HAP-1 (cell line): ENCODE results near the gene FRMD4A.
"Not testable (repeated sequence)": the region's sequence is repeated elsewhere in the genome, so short reads cannot be mapped to it uniquely, and the experiment has no call there.

Source experiments
- DNase-seq, 2 experiments: peaks; one replicate each; pipeline ENCODE4 v3.0.0-alpha.2; 2016 to 2020; ENCODE audit warnings: low spot score in 2 of 2
- H3K27me3 ChIP-seq: fragments of 250-450 bp; sonication (Bioruptor Pico); 2 replicates; pipeline ENCODE4 v1.5.1; 2020; ENCODE audit warnings: low read depth, mild to moderate bottlenecking, moderate library complexity
- H3K36me3 ChIP-seq: fragments of 250-450 bp; sonication (Bioruptor Pico); replicated peaks from 2 replicates; pipeline ENCODE4 v1.5.1; 2020; ENCODE audit warnings: mild to moderate bottlenecking
- H3K4me1 ChIP-seq: fragments of 250-450 bp; sonication (Bioruptor Pico); 2 replicates; pipeline ENCODE4 v1.5.1; 2020; ENCODE audit warnings: mild to moderate bottlenecking
- H3K4me3 ChIP-seq: fragments of 250-450 bp; sonication (Bioruptor Pico); 2 replicates; pipeline ENCODE4 v1.5.1; 2020; ENCODE audit warnings: mild to moderate bottlenecking, moderate library complexity
- H3K9me3 ChIP-seq: fragments of 250-450 bp; sonication (Bioruptor Pico); 2 replicates; pipeline ENCODE4 v1.5.1; 2020; ENCODE audit warnings: mild to moderate bottlenecking, moderate library complexity
- in situ Hi-C: fragments of 300-500 bp; cut with MboI; formaldehyde crosslinking; loops from 3 replicates; pipeline ENCODE4 v1.14.3; 2020; ENCODE audit warnings: low sequenced_read_pairs, inconsistent platforms, mixed read lengths

Gene FRMD4A

DNA sequence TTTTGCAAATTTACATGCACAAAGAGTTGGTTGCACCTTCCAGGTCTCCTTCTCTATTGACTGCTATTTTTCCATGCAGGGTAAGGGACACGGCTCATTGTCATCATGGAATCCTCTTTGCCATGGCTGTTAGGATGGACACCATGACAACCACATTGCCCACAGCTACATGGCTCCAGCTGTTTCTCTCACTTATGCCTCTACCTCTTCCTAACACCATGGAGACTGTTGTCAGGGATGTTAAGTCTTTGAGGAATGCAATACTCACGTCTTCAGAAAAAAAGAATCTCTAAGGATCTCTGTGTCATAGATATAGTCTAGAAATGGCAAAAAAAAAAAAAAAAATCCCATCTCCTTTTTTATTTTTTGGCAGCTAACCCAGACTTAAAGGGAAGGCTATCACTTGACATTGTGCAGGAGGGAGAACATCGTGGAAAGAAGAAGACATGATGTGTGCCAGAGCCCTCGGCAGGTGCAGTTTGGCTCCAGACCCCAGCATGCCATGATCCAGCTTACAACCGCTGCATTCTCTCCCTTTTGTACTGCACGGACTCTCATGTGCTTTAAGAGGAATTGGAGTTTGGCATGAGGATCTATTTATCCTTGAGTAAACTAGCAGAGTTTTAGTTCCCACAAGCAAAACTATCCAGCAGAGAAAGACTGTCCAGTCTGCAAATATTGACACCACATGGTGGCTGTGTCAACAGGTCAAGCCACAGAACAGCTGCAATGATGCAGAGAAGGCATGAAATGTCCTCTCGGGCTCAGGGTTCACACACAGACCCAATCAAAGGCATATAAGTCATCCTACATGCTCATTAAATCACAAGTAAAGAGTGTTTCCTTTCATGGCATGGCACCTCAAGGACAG lies 70.8 kb downstream of the FRMD4A start:
- Histone ChIP-seq H3K9me3 (no peaks in the 10 kb centered on the region), H3K4me1 (no peaks in the 10 kb centered on the region), H3K4me3 (no peak overlapping the region), H3K36me3 (no peaks in the 10 kb centered on the region), H3K27me3 (no peaks in the 10 kb centered on the region)
- DNase-seq: no peak
- in situ Hi-C loops: no loop called here

DNA sequence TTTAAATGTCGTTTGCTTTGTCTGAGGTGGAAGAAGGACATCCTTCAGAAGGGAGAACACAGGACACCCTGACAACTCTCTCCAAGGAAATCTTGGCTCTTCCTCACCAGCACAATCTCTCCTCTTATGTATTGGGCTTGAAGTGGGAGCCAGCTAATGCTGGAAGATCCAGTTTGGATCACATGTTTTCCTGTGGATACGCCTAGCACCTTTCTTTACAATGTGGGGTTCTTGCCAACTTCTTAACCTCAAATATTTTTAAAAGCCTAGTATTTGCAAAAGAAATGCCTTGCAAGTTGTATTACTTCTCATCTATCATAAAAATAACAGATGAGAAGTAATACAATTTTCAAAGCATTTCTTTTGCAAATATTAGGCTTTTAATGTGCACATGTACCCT lies 76.4 kb downstream of the FRMD4A start:
- H3K4me3 ChIP-seq: no peak overlapping the region
- in situ Hi-C loops: no loop called here
- no peaks in the 10 kb centered on the region for H3K4me1 ChIP-seq
- no peaks in the 10 kb centered on the region for H3K9me3 ChIP-seq
- no peak for DNase-seq
- H3K36me3 ChIP-seq: no peaks in the 10 kb centered on the region
- no peaks in the 10 kb centered on the region for H3K27me3 ChIP-seq

DNA sequence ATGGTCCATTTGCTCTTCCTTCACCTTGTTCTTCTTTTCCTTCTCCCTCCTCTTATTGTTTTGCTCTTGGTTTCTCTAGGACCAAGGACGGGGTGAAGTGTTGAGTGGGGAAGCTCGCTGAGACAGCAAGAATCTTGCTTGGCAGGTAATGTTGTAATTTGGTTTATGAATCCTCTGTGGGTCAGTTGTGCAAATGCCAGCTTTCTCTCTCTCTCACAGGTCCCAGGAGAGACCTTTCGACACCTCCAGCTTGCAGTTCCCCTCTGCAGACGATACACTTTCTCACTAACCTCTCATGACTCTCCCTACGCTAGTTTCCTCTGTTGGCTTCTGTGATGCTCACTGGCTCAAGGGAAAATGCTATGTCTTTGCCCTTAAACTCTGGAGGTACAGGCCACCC lies 77.0 kb downstream of the FRMD4A start:
- H3K36me3 ChIP-seq: no peaks in the 10 kb centered on the region
- no peak overlapping the region for H3K4me3 ChIP-seq
- no peak for DNase-seq
- H3K9me3 ChIP-seq: no peaks in the 10 kb centered on the region
- in situ Hi-C loops: no loop called here
- H3K4me1 ChIP-seq: no peaks in the 10 kb centered on the region
- no peaks in the 10 kb centered on the region for H3K27me3 ChIP-seq

DNA sequence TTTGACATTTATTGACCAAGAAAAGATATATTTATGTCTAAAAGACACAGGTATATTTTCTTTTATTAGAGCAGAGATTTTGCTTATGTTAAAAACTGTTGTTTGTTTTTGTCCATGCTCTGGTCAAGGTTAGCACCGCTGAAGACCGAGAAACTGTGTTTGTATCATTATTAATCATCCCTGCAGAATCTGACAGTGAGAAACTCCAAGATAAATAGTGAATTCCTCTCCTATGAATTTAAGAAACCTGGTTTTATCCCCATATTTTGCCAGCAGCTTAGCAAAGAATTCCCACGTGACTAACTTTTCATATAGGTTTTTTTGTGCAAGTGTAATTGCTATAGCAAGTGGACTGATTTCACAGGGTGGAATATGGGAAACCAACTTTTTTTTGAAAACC lies 77.6 kb downstream of the FRMD4A start:
- Histone ChIP-seq H3K9me3 (no peaks in the 10 kb centered on the region), H3K27me3 (no peaks in the 10 kb centered on the region), H3K4me3 (no peak overlapping the region), H3K36me3 (no peaks in the 10 kb centered on the region), H3K4me1 (no peaks in the 10 kb centered on the region)
- in situ Hi-C loops: no loop called here
- DNase-seq: no peak

DNA sequence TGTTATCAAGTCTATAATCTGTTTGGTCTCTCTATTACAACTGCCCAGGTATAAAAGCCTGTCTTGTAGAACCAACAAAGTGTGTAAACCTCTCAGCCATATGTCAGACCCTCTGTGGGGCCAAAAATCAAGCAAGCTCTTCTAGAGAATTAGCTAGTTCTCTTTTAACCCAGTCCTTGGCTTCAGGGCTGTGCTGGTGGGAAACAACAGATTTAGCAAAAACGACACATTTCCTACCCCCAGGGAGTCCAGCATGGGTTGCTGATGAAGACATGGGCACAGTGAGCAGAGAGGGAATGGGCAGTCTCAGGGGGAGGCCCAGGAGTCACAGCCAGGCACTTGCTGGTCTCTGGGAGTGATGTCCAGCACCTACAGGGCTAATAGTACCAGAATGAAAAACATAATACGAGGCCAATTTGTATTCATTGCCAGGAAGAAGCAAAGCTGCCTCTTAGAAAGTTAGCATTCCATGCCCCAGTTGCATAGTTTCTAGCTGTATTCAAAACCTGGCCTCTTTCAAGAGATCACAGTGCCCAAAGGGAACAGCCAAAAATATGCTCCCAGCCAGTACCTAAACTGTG lies 80.1 kb downstream of the FRMD4A start:
- H3K4me3 ChIP-seq: no peak overlapping the region
- H3K27me3 ChIP-seq: no peaks in the 10 kb centered on the region
- in situ Hi-C loops: no loop called here
- no peaks in the 10 kb centered on the region for H3K4me1 ChIP-seq
- H3K9me3 ChIP-seq: no peaks in the 10 kb centered on the region
- no peak for DNase-seq
- no peaks in the 10 kb centered on the region for H3K36me3 ChIP-seq

DNA sequence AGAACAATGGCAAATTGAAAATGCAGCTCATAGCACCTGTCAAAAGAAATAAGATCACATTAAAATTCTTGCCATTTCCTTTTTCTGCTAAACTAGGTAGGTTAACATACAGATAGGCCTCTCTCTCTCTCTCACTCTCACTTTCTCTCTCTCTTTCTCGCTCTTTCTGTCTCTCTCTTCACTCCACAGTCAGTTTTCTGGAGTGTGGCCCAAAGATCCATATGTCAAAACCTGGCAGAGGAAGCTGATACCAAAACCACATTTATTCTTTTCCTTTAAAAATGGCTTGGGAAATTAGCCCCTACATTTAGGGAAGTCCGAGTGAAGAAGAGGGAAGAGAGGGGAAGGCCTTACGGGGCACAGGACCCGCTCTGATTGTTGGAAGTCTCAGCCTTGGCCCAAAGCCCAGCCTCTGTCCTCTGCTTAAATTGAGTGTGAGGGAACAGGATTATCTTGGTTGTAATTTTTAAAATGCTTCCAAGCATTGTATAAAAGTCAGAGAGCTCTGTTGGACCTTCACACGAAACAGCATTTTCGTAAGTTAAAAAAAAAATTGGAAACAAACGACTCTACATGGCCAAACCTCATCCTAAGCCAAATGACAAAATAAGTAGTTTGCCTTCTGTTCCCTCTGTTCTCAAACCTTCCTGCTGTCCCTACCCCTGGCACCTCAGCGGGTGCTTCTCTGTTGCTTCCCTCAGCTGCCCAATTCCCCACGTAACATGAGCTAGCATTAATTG lies 83.2 kb downstream of the FRMD4A start:
- no peak overlapping the region for H3K4me3 ChIP-seq
- H3K9me3 ChIP-seq: no peaks in the 10 kb centered on the region
- H3K4me1 ChIP-seq: no peaks in the 10 kb centered on the region
- in situ Hi-C loops: no loop called here
- no peaks in the 10 kb centered on the region for H3K27me3 ChIP-seq
- no peaks in the 10 kb centered on the region for H3K36me3 ChIP-seq
- DNase-seq: no peak

DNA sequence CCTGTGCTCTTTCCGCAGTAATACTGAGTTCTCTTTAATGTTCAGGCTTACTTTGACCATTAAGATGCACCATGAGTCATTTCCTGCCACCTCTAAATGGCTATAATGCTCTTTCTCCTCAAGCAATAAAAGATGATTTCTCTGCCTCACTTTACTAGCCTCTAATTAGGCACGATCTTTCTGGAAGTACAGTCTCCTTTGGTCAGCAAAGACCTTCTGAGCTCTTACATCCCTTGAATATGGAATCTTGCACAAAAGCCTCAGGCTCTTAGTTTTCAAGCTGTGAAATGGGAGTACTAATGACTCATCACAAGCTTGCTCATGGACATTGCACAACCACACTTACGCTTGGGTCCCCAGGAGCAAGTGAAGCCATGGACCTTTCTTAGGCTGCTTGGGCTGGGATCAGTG lies 85.9 kb downstream of the FRMD4A start:
- Histone ChIP-seq H3K9me3 (no peaks in the 10 kb centered on the region), H3K4me1 (no peaks in the 10 kb centered on the region), H3K4me3 (no peak overlapping the region), H3K27me3 (no peaks in the 10 kb centered on the region), H3K36me3 (no peaks in the 10 kb centered on the region)
- no peak for DNase-seq
- in situ Hi-C loops: no loop called here

DNA sequence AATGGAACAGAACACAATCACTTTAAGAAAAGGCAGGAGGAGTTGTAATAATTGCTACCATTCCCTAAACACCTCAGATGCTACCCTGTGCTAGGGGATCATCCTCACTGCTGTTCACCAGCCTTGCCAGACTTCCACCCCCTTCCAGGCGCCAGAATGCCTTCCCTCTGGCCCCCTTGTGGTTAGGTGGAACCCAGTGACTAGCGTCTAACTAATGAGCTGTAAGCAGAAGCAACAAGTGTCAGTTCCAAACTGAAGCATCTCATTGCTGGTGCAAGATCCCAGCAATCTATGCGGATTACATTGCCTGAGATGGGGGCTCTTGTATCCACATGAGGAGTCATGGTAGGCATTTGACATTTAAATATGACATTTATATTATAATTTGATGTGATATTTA lies 86.6 kb downstream of the FRMD4A start:
- in situ Hi-C loops: no loop called here
- no peaks in the 10 kb centered on the region for H3K4me1 ChIP-seq
- H3K4me3 ChIP-seq: no peak overlapping the region
- no peaks in the 10 kb centered on the region for H3K27me3 ChIP-seq
- H3K36me3 ChIP-seq: no peaks in the 10 kb centered on the region
- DNase-seq: peak in 1 of 2 experiments; percentile 34
- H3K9me3 ChIP-seq: no peaks in the 10 kb centered on the region

DNA sequence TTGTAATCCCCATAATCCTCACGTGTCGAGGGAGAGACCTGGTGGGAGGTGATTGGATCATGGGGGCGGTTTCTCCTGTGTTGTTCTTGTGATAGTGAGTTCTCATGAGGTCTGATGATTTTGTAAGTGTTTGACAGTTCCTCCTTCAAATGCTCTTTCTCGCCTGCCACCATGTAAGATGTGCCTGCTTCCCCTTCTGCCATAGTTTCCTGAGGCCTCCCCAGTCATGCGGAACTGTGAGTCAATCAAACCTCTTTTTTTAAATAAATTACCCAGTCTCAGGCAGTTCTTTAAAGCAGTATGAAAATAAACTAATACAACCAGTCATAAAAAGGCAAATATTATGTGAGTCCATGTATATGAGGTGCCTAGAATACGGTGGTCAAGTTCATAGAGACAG lies 87.5 kb downstream of the FRMD4A start:
- DNase-seq: no peak
- Histone ChIP-seq H3K27me3 (no peaks in the 10 kb centered on the region), H3K4me3 (no peak overlapping the region), H3K9me3 (no peaks in the 10 kb centered on the region), H3K36me3 (no peaks in the 10 kb centered on the region), H3K4me1 (no peaks in the 10 kb centered on the region)
- in situ Hi-C loops: no loop called here

DNA sequence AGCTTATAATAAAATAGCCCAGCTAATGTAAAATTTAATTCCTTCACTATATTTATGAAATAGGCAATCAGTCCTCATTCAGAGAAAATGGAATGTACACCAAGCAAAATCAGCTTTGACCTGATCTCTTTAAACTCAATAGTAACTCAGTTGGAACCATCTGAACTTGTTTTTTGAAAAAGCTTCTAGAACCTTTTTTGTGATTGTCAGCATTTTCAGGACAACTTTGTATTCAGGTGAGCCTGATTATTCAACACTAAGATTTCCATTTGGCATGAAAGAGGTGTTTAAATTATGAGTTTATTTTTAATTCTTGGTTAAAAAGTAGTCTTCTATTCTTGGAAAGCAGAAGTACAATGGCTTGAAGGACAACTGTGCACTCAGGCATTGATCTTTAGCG lies 89.5 kb downstream of the FRMD4A start:
- Histone ChIP-seq H3K4me3 (no peak overlapping the region), H3K36me3 (no peaks in the 10 kb centered on the region), H3K4me1 (no peaks in the 10 kb centered on the region), H3K9me3 (no peaks in the 10 kb centered on the region), H3K27me3 (no peaks in the 10 kb centered on the region)
- DNase-seq: no peak
- in situ Hi-C loops: no loop called here

DNA sequence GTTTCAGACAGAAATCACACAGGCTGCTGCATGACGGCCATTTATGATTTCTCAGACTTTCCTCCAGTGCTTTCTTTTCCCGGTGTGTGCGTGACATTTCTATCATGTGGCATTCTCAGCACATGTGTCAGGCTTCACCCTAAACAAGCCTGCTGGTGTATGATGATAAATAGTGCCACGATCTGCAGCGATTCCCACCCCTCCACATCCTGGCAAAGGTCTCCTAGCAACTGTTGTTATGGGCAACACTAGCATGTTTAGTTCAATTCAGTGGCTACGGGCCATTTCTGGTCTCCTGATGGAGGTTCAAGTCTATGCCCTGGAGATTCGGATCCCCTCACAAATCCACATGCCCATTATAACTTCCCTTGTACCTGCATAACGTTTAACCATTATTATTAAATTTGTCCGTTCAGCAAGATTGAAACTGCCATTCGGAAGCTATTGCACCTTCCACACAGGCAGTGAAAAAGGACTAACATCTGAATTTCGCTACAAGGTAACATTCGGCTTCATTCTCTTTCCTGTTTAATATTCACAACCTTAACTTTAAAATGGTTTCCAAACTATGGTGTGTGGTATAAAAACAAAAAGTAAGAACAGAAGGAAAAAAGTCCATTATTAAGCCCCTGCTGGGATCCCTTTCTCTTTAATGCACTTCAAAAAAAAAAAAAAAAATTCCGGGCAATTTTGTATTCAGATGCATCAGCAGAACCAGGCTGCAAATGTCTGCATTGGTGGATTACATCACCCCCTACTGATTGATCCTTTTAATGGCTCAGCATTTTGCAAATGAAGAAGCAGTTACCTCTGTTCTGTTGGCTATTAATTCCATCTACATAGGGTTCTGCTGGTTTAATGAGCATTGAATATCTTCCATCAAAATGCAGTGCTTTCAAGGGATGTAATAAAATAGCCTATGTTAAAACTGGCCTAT lies 90.2 kb downstream of the FRMD4A start:
- Histone ChIP-seq H3K4me3 (no peak overlapping the region), H3K4me1 (no peaks in the 10 kb centered on the region), H3K9me3 (no peaks in the 10 kb centered on the region), H3K36me3 (no peaks in the 10 kb centered on the region), H3K27me3 (no peaks in the 10 kb centered on the region)
- in situ Hi-C loops: no loop called here
- DNase-seq: no peak

DNA sequence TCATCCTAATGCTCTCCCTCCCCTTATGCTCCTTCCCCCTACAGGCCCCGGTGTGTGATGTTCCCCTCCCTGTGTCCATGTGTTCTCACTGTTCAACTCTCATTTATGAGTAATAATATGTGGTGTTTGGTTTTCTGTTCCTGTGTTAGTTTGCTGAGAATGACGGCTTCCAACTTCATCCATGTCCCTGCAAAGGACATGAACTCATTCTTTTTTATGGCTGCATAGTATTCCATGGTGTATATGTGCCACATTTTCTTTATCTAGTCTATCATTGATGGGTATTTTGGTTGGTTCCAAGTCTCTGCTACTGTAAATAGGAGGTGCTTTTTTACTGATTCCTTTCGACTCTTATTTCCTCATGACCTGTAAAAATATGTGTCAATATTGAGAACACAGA lies 92.1 kb downstream of the FRMD4A start:
- H3K9me3 ChIP-seq, DNase-seq, H3K4me1 ChIP-seq, in situ Hi-C loops, H3K4me3 ChIP-seq, H3K36me3 ChIP-seq, H3K27me3 ChIP-seq: not testable (repeated sequence)

DNA sequence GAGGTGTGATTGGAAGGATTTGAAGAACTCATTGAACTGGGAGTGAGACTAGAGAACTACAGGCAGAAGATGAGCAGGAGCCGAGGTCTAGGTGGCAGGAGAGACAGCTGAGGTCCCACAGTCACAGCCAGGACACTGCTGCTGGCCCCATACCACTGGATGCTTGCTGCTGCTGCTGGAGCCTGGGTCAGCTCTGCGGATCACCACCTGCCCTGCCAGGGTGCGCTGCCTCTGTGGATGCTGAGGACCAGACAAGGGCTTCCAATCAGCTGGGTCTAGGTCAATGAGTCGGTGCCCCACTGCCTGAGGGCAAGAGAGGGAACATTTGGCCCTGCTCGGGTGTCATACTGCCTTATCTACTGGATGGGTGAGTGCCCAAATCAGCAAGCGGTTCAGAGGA lies 94.4 kb downstream of the FRMD4A start:
- no peaks in the 10 kb centered on the region for H3K27me3 ChIP-seq
- in situ Hi-C loops: no loop called here

More for the DNA sequence above, 94.4 kb downstream of the FRMD4A start:
- Histone ChIP-seq H3K4me1 (no peaks in the 10 kb centered on the region), H3K36me3 (no peaks in the 10 kb centered on the region), H3K9me3 (no peaks in the 10 kb centered on the region), H3K4me3 (no peak overlapping the region)
- no peak for DNase-seq
